GM10847 (cell line): ENCODE measurements around the gene ORM2.

Experiments
- POLR2A ChIP-seq: IDR thresholded peaks from 2 replicates; pipeline ENCODE4 v1.6.1; 2011; ENCODE audit not compliant: insufficient read length; ENCODE audit errors: extremely low read depth

Gene ORM2

DNA sequence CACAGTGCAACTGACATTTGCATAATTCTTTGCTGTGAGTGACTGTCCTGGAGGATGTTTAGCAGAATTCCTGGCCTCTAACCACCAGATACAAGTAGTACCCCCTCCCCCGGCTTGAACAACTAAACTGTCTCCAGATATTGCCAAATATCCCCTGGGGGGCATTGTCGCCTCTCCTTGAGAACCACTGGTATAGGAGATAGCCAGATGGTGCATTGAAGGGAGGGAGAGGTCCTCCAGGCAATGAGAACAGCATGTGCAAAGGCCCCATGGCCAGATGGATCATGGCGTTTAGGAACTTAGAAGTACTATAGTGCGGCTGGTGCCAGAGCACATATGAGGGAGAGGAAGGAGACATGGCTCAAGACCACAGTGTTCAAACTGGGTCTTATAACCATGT, 25.7 kb upstream of the ORM2 start:
- no peak for TF ChIP-seq POLR2A

DNA sequence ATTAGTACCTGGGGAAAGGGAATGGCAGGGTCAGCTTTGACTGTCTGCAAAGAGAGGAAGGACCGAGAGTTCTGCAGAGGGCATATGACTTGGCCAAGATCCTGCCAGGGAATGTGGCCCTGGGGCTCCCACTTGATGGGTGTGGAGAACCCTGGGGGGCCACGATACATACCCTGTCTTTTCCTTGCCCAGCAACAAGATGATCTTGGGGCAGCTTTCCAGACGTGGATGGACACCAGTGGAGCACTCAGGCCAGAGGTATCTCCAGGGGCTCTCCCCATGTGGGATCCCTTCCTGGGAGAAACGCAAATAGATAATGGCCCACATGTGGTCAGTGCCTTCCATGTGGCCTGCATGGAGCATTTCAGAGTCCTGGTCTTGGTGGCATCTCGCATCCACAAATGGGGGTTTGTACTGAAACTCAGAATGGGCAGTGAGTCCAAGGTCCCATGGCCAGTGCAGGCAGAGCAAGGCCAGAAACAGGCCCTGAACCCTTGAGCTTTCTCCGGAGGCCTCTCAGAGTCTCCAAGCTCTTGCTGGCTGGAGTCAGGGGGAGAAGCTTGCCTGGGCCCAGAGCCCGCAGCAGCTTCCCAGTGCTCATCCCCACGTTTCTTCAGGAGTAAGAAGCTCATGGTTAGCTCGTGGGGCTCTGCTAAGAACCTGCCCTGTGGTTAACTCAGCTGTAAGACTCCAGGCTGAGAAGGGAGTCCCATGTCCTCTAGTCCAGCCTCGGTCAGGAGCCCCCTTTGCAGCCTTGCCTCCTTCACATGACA, 25.1 kb upstream of the ORM2 start:
- no peak for TF ChIP-seq POLR2A

DNA sequence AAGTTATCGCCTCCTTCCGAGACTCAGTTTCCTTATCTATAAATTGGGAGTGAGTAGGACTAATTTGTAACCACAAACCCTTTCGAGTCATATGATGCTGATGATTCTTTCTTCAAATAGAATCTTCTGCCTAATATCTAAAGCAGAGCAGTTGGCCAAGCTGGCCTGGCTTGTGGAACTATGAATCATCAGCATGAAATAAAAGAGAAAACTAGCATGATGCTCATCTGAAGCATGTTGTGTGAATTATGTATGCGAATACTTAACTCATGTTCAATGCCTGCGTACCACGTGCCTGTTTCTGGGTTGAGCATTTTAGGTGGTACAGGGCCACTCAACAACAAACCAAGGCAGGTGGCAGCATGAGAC, 21.8 kb upstream of the ORM2 start:
- TF ChIP-seq POLR2A = no peak

DNA sequence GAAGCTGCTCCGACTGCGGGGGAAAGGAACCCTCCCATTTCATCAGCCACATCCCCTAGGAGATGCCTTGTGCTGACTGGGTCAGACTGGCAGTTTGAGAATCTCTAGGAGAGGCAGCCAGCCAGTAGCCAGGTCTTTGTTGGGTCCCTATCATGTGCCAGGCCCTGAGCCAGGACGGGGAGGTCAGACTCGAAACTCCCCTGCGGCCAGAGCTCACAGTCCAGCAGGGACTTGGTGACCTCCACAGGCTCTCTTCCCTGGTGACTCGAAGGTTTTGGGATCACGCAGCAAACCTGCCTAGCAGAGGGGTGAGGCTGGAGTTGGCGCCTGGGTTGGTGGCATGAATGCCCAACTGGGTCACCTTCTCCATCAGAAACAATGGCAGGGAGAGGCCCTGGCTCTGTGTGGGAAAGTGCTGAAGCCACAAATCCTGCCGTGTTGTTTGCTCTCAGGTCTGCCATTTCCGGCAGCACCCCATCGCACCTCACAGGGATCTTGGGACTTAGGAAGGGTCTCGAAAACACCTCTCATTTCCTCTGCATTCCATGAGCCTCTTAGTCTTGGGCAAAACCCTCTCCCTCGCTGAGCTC, 21.2 kb upstream of the ORM2 start:
- TF ChIP-seq POLR2A = no peak

DNA sequence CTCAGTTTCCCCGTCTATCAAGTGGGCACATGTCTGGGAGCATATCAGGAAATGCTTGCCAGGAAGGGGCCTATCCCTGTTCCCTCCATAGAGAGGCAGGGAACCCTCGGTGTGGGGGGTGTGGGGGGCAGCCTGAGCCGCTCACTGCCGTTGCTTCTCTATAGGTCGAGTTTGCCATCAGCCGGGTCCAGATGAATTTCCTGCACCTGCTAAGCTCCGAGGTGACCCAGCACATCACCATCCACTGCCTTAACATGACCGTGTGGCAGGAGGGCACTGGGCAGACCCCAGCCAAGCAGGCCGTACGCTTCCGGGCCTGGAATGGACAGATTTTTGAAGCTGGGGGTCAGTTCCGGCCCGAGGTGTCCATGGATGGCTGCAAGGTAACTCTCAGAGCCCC, 20.6 kb upstream of the ORM2 start:
- no peak for TF ChIP-seq POLR2A

DNA sequence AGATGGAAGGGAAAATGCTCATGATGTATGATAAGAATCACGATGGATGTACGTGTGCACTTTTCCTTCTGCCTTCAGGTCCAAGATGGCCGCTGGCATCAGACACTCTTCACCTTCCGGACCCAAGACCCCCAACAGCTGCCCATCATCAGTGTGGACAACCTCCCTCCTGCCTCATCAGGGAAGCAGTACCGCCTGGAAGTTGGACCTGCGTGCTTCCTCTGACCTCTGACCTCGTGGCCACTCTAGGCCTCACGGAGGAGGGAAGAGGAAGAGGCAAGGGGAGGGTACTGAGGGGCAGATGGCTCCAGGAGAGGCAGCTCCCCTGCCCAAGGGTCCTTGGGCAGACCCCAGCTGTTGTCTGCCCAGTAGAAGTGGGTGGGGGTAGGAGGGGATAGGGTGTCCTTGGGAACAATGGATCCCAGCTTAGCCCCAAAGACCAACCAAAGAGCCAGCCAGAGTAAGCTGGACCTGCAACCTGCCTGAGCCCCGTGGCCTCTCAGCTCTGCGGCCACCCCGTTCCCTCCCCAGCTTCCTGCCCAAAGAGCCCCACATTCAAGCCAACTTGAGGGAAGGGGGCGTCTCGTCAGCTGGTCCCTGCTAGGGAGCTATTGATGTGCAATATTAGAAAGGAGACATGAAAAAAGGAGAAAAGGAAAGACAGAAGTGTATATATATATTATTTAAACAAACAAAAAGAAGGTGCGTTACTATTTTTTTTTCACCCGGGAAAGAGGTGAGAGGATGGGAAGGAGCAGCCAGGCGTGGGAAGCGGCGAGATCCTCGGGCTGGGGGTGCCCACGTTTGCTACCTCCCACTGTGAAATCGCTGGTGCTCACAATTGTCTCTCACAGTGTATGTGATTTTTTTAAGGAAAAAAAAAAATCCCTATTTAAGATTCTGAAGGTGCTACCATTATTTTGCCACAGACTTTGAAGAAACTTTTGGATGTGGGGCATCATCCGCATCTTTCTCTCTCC, 18.9 kb upstream of the ORM2 start:
- TF ChIP-seq POLR2A = no peak

DNA sequence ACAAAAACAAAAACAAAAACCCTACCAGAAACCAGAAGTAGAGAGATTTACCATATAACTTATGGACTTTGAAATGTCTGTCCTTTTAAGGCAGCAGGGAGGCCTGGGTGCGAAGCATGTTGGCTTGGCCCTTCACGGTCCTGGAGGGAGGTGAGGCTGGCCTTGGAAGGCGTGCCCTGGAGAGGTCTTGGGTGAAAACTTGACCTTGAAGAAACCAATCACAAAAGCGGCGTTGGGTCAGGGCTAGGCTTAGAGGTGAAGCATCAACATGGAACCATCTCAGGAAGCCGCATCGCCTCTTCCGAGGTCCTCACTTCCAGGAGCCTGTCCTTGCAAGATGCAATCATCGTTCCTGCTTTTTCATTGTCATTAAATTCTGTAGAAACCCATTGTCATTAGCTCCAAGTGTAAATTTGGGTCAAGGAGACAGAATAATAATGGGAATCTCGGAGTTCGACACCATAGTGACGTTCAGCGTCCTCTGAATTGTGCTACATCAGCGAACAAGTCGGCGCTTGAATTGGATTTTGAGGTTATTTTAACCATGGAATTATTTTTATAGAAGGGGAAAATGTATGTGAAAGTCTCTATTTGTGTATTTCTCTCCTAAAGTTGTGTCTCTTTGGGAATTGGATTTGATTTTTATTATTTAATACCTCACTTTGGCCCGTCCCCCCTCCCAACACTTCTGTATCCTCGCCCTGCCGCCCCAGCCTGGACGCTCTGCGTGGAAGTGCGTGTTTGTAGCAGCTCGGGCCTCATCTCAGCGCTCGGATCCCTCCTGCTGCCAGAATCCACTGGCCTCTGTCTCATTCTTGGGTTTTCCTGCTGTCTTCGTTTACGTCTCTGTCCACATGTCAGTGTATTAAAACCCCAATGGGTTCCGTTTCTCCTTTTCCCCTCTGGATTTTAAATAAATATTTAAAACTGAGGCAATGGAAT, 17.8 kb upstream of the ORM2 start:
- no peak for TF ChIP-seq POLR2A

DNA sequence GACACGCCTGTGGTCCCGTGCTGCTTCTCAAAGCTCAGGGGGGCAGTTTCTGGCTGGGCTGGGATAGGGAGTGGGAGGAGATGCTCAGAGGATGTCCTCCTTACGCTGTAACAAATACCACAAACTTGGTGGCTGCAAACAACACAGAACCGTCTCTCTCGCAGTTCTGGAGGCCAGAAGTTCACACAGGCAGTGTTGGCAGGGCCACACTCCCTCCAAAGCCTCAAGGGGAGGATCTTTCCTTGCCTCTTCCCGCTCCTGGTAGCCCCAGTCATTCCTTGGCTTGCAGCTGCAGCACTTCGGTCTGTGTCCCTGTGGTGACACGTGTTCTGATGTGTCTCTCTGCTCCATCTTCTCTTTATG, 17.2 kb upstream of the ORM2 start:
- TF ChIP-seq POLR2A = no peak

DNA sequence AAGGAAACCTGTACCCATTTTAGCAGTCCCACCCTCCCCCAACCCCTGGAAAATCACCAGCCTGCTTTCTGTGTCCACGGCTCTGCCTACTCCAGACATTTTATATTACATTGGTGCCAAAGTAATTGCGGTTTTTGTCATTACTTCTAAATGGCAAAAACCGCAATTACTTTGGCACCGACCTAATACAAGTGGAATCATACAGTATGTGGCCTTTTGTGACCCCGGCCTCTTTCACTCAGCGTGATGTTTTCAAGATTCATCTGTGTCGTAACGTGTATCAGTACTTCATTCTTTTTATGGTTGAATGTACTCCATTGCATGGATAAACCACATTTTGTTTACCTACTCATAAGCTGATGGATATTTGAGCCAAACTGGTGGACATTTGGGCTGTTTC, 16.5 kb upstream of the ORM2 start:
- TF ChIP-seq POLR2A = no peak

DNA sequence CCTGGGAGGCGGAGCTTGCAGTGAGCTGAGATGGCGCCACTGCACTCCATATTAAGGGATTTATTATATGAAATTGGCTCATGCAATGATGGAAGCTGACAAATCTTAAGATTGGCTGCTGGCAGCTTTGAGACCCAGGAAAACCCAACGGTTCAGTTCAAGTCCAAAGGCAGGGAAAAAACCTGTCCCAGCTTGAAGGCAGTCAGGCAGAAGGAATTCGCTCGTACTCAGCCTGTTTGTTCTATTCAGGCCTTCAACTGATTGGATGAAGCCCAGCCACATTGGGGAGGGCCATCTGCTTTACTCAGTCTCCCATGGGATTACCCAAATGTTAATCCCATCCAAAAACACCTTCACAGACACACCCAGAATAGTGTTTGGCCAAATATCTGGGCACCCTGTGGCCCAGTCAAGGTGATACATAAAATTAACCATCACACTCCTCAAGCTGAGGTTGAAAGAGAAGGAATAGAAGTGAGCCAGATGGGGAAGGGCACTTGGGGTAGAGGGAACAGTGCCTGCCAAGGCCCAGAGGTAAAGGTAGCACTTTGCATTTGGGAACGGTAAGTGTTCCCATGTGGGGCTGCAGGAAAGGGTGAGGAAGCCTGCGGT, 15.3 kb upstream of the ORM2 start:
- TF ChIP-seq POLR2A = no peak

DNA sequence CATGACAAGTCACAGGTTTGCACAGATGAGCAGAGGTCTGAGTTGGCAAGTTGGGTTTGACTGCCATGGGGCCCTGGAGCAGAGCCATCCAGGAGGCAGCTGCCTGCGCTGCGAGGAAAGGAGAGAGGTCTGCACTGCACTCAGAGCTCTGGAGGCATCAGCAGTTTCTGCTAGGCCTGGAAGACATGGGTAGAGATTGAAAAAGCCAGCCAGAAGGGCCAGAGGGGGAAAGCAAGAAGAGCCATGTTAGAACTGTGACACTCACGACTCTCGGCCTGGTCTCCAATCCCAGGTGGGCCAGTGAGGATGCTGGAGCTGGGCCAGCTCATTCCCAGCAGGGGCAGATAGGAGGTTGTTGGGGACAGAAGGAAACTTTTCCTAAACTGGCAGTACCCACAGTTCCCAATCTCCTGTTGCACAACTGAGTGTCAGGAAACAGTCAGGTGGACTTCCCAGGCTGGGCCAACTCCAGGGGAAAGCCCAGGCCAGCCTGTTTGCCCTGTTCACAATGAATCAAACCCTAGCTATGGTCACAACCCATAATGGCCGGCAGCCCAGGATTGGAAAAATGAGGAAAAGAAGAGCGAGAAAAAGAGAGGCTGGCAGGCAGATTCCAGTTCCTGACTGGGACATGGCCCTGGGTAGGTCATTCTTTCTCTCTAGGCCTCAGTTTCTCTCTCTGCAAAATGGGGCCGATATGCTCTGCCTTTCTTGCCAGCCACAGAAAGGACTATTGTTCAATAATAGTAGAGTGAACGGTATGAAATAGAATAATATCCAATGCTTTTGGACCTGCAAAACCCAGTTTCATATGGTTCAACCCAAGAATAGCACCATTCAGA, 14.6 kb upstream of the ORM2 start:
- TF ChIP-seq POLR2A = no peak

DNA sequence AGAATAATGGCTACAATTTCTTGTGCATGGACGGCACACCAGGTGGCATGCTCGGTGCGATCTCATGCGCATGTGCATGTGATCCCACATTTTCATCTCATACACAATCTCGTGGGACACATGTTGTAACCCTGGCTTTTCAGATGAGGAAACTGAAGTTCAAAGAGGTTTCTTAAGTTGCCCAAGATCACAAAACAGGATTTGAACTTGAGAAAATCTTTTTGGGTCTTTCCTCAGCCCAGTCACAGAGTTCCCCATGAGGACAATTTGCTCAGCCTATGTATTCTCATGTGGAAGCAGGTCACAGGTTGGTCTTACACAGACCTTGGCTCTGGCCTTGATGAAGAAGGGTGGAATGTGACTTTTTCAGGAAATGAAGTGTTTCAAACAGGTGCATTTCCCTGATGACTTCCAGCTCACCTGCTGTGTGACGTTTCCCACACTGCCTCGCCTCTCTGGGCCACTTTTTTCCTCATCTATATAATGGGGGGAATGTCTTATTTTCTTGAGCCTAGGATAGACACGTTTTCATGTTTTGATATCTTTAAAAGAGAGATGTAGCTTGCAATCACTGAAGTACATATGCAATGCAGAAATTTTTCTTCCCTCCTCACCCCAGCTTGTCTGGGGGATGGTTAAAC, 13.8 kb upstream of the ORM2 start:
- TF ChIP-seq POLR2A = no peak

DNA sequence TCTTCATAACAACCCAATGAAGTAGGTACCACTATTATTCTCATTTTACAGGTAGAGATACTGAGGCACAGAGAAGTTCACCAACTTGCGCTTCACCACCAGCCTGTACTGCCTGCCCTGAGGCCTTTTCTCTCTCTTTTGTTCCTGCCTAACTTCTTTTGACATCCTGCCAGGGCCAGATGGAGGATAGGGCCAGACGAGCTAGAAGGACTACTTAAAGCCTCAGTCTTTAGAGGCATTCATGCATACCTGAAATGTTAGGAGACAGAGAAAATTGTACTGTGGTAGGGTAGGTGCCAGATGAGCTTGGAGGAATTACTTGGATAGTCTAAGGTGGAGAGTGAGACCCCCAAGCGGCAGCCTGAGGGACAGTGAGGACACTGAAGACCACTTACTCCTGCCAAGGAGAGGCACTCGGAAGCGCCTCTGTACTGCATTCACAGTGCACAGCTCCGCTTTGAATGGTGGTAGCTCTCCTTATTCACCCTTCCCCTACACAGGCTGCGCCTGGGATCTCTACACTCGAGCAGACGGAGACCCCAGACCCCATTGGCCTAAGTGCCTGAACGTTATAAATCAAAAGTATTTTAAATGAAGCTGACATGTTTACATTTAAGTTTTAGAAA, 13.0 kb upstream of the ORM2 start:
- no peak for TF ChIP-seq POLR2A
